Left lung (tissue), 10 donors: Measurements from ENCODE around the gene CD96. TPM values are rescaled to one million over a fixed set of nuclear protein-coding genes. Genes with fewer than 3 reads are reported as not detected.

Source experiments
- ATAC-seq: fragments of 200-7000 bp; cut with Tn5 transposase; one replicate; pipeline ENCODE4 v1.9.1; 2020; ENCODE audit warnings: moderate library complexity
- DNase-seq, 4 donors: peaks; one replicate each; pipeline ENCODE4 v3.0.0-alpha.2; 2013 to 2020
- H3K27ac ChIP-seq, 2 donors: fragments of 200-600 bp; sonication (generic) in 1 of 2; one replicate each; pipeline versions ENCODE4 v1.5.0 to v1.8.0; 2020 to 2021
- H3K27me3 ChIP-seq, 2 donors: fragments of 200-600 bp; sonication (generic) in 1 of 2; one replicate each; pipeline versions ENCODE4 v1.5.0 to v1.8.0; 2020 to 2021
- H3K36me3 ChIP-seq, 2 donors: fragments of 200-600 bp; sonication (generic) in 1 of 2; one replicate each; pipeline versions ENCODE4 v1.5.0 to v1.8.0; 2020 to 2021
- H3K4me1 ChIP-seq, 2 donors: fragments of 200-600 bp; one replicate each; pipeline ENCODE4 v1.8.0; 2021
- H3K4me3 ChIP-seq, 2 donors: fragments of 200-600 bp; sonication (generic) in 1 of 2; one replicate each; pipeline versions ENCODE4 v1.5.0 to v1.8.0; 2020 to 2021; ENCODE audit warnings: mild to moderate bottlenecking in 1 of 2
- H3K9me3 ChIP-seq, 2 donors: fragments of 200-600 bp; sonication (generic) in 1 of 2; one replicate each; pipeline versions ENCODE4 v1.5.0 to v1.8.0; 2020 to 2021
- CTCF ChIP-seq, 2 donors: fragments of 200-600 bp; sonication (generic) in 1 of 2; IDR thresholded peaks; one replicate each; pipeline versions ENCODE4 v1.5.0 to v1.8.0; 2021; ENCODE audit warnings: antibody characterized with exemption in 2 of 2
- intact Hi-C, 2 donors: fragments of 100-400 bp; cut with DNase I; formaldehyde crosslinking; loops; one replicate each; pipeline versions ENCODE4 v1.11.2 to v1.14.2; 2022
- polyA plus RNA-seq, 6 donors: library from polyadenylated mRNA; unstranded; fragments of 120-200 nt; gene quantifications; one replicate each; pipeline ENCODE4 v1.2.1, GENCODE V29; 2013; ENCODE audit not compliant: insufficient read length in 6 of 6
- total RNA-seq, 2 donors: library from RNA; stranded (reverse); fragmentation: NEBNext Ultra II Directional; extraction: Animal tissue kit (Norgen Biotek cat#: 25700); gene quantifications; one replicate each; pipeline ENCODE4 v1.2.1, GENCODE V29; 2021
- donor health status: DM: no; HTN: yes; CAD: no.
- donor health status: DM: no; HTN: no; CAD: no.

The CD96 gene
- total and polyA plus RNA-seq, 8 donors, result 0.53 to 5.3 (median 1.0) TPM

GRCh38 chr3:111593666-111594065 lies 51.7 kb downstream of the CD96 start:
- intact Hi-C loops, result no loop called here
- Histone ChIP-seq H3K36me3 (no peaks in the 10 kb centered on the region), H3K4me3 (peak overlapping the region in 1 of 2 donors; percentile 23), H3K4me1 (no peaks in the 10 kb centered on the region), H3K9me3 (no peaks in the 10 kb centered on the region), H3K27ac (peak overlapping the region in 1 of 2 donors; percentile 41), H3K27me3 (no peaks in the 10 kb centered on the region)
- DNase-seq, result peak in 1 of 4 donors; percentile 62
- TF ChIP-seq CTCF (IDR thresholded peaks at IDR 0.05), result no peak
- no peak for ATAC-seq

GRCh38 chr3:111594205-111594604 lies 52.2 kb downstream of the CD96 start:
- Histone ChIP-seq H3K27me3 (no peaks in the 10 kb centered on the region), H3K36me3 (no peaks in the 10 kb centered on the region), H3K4me3 (peak overlapping the region in 1 of 2 donors; percentile 26), H3K4me1 (no peaks in the 10 kb centered on the region), H3K27ac (peak overlapping the region in 1 of 2 donors; percentile 48), H3K9me3 (no peaks in the 10 kb centered on the region)
- no peak for TF ChIP-seq CTCF (IDR thresholded peaks at IDR 0.05)
- DNase-seq (no peak), ATAC-seq (peak; percentile 76)
- intact Hi-C loops, result no loop called here

GRCh38 chr3:111594781-111595180 lies 52.8 kb downstream of the CD96 start:
- Histone ChIP-seq H3K36me3 (no peaks in the 10 kb centered on the region), H3K4me3 (peak overlapping the region in 1 of 2 donors; percentile 26), H3K27ac (peak overlapping the region in 1 of 2 donors; percentile 48), H3K4me1 (no peaks in the 10 kb centered on the region), H3K9me3 (no peaks in the 10 kb centered on the region), H3K27me3 (no peaks in the 10 kb centered on the region)
- intact Hi-C loops, result no loop called here
- no peak for TF ChIP-seq CTCF (IDR thresholded peaks at IDR 0.05)
- no peak for DNase-seq
- ATAC-seq, result peak; percentile 55

- H3K36me3 ChIP-seq, result no peaks in the 10 kb centered on the region
- DNase-seq, result peak in 2 of 4 donors; percentile 54 to 64
- no peaks in the 10 kb centered on the region for H3K4me1 ChIP-seq
- ATAC-seq, result peak; percentile 94
- H3K9me3 ChIP-seq, result no peaks in the 10 kb centered on the region
- H3K27me3 ChIP-seq, result no peaks in the 10 kb centered on the region
- H3K4me3 ChIP-seq, result peak within 1 kb of the TSS in 1 of 2 donors; percentile 26
- no peak for TF ChIP-seq CTCF (IDR thresholded peaks at IDR 0.05)
- peak within 1 kb of the TSS in 1 of 2 donors; percentile 48 for H3K27ac ChIP-seq
- intact Hi-C loops, result no loop called here
Measured at GRCh38 chr3:111595232-111595631, 53.2 kb downstream of the CD96 start, which contains the start of gene ZBED2. ZBED2 (minus strand) TSS chr3:111595346; CDS start chr3:111594201, 1,145 bp downstream.

- Histone ChIP-seq H3K9me3 (no peaks in the 10 kb centered on the region), H3K27ac (no peak overlapping the region), H3K4me1 (no peaks in the 10 kb centered on the region), H3K27me3 (no peaks in the 10 kb centered on the region), H3K36me3 (no peaks in the 10 kb centered on the region), H3K4me3 (no peak overlapping the region)
- DNase-seq (no peak), ATAC-seq (no peak)
- intact Hi-C loops, result no loop called here
- TF ChIP-seq CTCF (IDR thresholded peaks at IDR 0.05), result no peak
Measured at GRCh38 chr3:111596328-111596727, 54.3 kb downstream of the CD96 start.
